MCF 10A (cell line): ENCODE data around the gene MGAT5. TPM values are rescaled to one million over a fixed set of nuclear protein-coding genes. Genes with fewer than 3 reads are reported as not detected.

Experiments
- BruUV-seq: library from RNA; stranded (reverse); fragments of 400-500 nt; replicated peaks from 2 replicates; lab custom pipeline; 2021; lab: Mats Ljungman, UMichigan
- CTCF ChIA-PET: fragments of 300-600 bp; sonication (Branson Sonifier 250); formaldehyde crosslinking; extraction: SDS; loops from one replicate; lab custom pipeline; 2021; ENCODE audit warnings: antibody characterized with exemption, inconsistent platforms; lab: Yijun Ruan, JAX
- POLR2A ChIA-PET: fragments of 300-600, 350-650 bp; sonication (Branson Sonifier 250); formaldehyde crosslinking; extraction: SDS; loops from one replicate; lab custom pipeline; 2020; ENCODE audit warnings: antibody characterized with exemption, inconsistent platforms; lab: Yijun Ruan, JAX
- DNase-seq: peaks from one replicate; pipeline ENCODE4 v3.0.0-alpha.2; 2018; ENCODE audit not compliant: unreplicated experiment
- H3K27ac Mint-ChIP-seq: one replicate; pipeline ENCODE4 v1.8.0; 2022; ENCODE audit warnings: mild to moderate bottlenecking, low read depth, mixed read lengths; ENCODE audit not compliant: unreplicated experiment
- H3K27me3 Mint-ChIP-seq: one replicate; pipeline ENCODE4 v1.8.0; 2022; ENCODE audit warnings: mixed read lengths; ENCODE audit not compliant: insufficient read depth, unreplicated experiment
- H3K36me3 Mint-ChIP-seq: one replicate; pipeline ENCODE4 v1.8.0; 2022; ENCODE audit warnings: mild to moderate bottlenecking, moderate library complexity, mixed read lengths; ENCODE audit not compliant: insufficient read depth, unreplicated experiment
- H3K4me1 Mint-ChIP-seq: one replicate; pipeline ENCODE4 v1.8.0; 2022; ENCODE audit warnings: mixed read lengths; ENCODE audit not compliant: insufficient read depth, unreplicated experiment
- H3K4me3 Mint-ChIP-seq: one replicate; pipeline ENCODE4 v1.8.0; 2022; ENCODE audit warnings: mild to moderate bottlenecking, moderate library complexity, mixed read lengths; ENCODE audit not compliant: unreplicated experiment
- H3K9me3 Mint-ChIP-seq: one replicate; pipeline ENCODE4 v1.8.0; 2022; ENCODE audit warnings: mixed read lengths; ENCODE audit not compliant: unreplicated experiment
- intact Hi-C: fragments of 100-400 bp; cut with micrococcal nuclease; formaldehyde crosslinking; loops from 2 replicates; pipeline ENCODE4 v1.14.1; 2022
- total RNA-seq: library from RNA; stranded (reverse); gene quantifications from 2 replicates; pipeline ENCODE4 v1.2.3, GENCODE V29; 2022
- TF ChIP-seq, protein P1 (sequence below): fragments of 200-600 bp; IDR thresholded peaks from one replicate; pipeline ENCODE4 v1.8.0; 2022; ENCODE audit warnings: antibody characterized with exemption, mild to moderate bottlenecking; ENCODE audit not compliant: unreplicated experiment

The MGAT5 gene
- total RNA-seq, 1 experiment from 2014 or later = 22.2 TPM

DNA sequence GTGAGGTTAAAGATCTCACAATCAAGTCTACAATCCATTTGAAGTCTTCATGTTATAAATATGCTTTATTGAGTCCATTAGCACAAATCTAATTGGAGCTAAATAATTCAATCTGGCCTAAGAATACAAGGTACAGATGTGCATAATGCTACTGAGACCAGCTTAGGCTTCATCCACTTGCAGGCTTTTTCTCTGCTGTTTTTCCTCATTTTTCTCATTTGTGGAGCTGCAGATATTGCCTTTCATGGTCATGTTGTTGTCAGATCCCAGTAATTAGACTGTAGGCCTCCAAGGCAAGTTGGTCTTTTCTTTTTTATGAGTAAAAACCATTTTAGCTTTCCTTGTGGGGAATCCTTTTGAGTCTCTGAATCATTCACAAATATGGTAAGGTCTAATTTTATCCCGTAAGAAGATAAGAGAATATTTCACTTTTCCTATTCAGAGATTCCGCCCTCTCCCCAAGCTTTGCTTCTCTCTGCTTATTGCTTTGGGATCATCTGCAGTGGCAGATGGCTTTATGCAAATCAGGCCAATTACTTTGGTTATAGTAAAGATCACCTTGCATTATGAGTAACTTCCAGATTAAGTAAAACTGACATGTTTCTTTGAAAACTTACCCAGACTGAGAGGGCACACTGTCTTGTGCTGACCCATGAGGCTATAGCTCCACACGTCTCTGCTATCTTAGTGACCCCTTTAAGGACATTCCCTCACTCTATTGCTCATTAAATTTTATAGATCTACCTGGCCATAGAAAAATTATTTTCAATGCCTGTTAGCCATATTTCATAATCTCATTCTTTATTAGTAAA, 80.9 kb downstream of the MGAT5 start:
- no TSS peak for BruUV-seq
- H3K27ac Mint-ChIP-seq = no peak overlapping the region
- TF ChIP-seq, protein P1, sequence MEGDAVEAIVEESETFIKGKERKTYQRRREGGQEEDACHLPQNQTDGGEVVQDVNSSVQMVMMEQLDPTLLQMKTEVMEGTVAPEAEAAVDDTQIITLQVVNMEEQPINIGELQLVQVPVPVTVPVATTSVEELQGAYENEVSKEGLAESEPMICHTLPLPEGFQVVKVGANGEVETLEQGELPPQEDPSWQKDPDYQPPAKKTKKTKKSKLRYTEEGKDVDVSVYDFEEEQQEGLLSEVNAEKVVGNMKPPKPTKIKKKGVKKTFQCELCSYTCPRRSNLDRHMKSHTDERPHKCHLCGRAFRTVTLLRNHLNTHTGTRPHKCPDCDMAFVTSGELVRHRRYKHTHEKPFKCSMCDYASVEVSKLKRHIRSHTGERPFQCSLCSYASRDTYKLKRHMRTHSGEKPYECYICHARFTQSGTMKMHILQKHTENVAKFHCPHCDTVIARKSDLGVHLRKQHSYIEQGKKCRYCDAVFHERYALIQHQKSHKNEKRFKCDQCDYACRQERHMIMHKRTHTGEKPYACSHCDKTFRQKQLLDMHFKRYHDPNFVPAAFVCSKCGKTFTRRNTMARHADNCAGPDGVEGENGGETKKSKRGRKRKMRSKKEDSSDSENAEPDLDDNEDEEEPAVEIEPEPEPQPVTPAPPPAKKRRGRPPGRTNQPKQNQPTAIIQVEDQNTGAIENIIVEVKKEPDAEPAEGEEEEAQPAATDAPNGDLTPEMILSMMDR = no peak
- H3K9me3 Mint-ChIP-seq = peaks cover 6% of the 10 kb centered on the region
- H3K4me3 Mint-ChIP-seq = no peak overlapping the region
- no peak for DNase-seq
- intact Hi-C loops = no loop called here
- POLR2A ChIA-PET = interaction anchor here (0.6 kb wide), 1 partner anchor 169 kb away, joined by 3 read pairs; no protein-coding TSS in a partner anchor
- H3K36me3 Mint-ChIP-seq = no peaks in the 10 kb centered on the region
- H3K27me3 Mint-ChIP-seq = no peaks in the 10 kb centered on the region
- CTCF ChIA-PET = interaction anchor here (0.6 to 1.0 kb wide), 2 partner anchors 30 to 116 kb away, joined by 3 to 4 read pairs; no protein-coding TSS in a partner anchor
- H3K4me1 Mint-ChIP-seq = no peaks in the 10 kb centered on the region

DNA sequence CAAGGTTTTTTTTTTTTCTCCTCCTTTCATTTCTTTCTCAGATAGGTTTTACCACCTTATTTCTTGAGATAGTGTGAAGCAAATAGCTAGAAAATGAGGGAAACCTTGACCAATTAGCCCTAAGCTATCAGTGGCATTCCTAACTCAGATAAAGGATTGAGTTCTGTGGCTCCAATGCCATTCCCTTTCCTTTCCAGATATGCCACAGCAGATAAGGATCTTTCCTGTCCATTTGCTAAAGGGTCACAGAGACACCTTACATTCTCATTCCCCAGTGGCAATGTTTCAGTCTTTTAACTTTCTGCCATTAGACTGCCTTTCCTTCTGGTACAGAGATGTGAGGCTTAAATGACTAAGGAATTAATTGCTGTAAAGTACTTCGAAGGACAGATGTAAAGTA, 81.7 kb downstream of the MGAT5 start:
- TF ChIP-seq, protein P1 = no peak
- POLR2A ChIA-PET = no interaction called here

DNA sequence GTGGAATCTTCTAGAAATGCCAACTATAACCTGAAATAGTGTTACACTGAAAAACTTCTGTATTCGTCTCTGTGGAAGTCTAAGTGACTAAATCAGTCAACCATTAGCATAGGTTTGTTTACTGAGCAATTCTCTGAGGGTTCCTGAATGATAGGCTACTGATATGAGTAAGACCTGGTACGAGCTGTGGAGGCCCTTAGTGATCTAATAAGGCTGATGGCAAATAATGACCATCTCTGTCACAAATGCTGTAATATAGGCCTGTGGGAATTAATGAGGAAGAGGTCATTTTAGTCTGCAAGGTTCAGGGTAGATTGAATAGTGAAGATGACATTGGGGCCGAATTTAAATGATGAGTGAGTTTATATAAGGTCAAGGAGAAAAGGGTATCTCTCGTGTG, 82.5 kb downstream of the MGAT5 start:
- no peak for DNase-seq
- ChIA-PET CTCF (interaction anchor here (0.7 to 1.4 kb wide), 6 partner anchors 8 to 125 kb away, joined by 3 to 4 read pairs (median 3); no protein-coding TSS in a partner anchor), POLR2A (interaction anchor here (0.6 kb wide), 1 partner anchor 1649 kb away, joined by 3 read pairs; the partner anchor contains the start of gene DARS1)
- TF ChIP-seq, protein P1 = no peak
- Mint-ChIP-seq H3K9me3 (peaks cover 4% of the 10 kb centered on the region), H3K4me3 (no peak overlapping the region), H3K4me1 (no peaks in the 10 kb centered on the region), H3K36me3 (no peaks in the 10 kb centered on the region), H3K27me3 (no peaks in the 10 kb centered on the region), H3K27ac (no peak overlapping the region)
- intact Hi-C loops = no loop called here
- BruUV-seq = no TSS peak

More for the DNA sequence above, 81.7 kb downstream of the MGAT5 start:
- CTCF ChIA-PET = interaction anchor here (0.6 to 1.4 kb wide), 5 partner anchors 10 to 491 kb away, joined by 3 to 4 read pairs (median 3); no protein-coding TSS in a partner anchor
- no peaks in the 10 kb centered on the region for H3K36me3 Mint-ChIP-seq
- H3K4me1 Mint-ChIP-seq = no peaks in the 10 kb centered on the region
- H3K27me3 Mint-ChIP-seq = no peaks in the 10 kb centered on the region
- DNase-seq = no peak
- H3K9me3 Mint-ChIP-seq = peaks cover 6% of the 10 kb centered on the region
- H3K27ac Mint-ChIP-seq = no peak overlapping the region
- intact Hi-C loops = no loop called here
- no TSS peak for BruUV-seq
- no peak overlapping the region for H3K4me3 Mint-ChIP-seq

DNA sequence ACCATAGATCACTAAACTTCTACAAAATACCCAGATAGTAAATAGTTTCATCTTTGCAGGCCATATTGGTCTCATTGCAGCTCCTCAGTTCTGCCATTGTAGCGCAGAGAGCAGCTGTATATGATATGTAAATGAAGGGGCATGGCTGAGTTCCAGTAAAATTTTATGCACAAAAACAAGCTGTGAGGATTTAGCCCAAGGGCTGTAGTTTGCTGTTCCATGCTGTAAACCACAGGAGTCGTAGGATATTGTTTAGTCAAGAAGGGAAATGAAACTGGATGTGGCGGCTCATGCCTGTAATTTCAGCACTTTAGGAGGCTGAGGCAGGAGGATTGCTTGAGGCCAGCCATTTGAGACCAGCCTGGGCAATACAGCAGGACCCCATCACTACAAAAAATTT, 83.0 kb downstream of the MGAT5 start:
- intact Hi-C loops = no loop called here
- Mint-ChIP-seq H3K27me3 (no peaks in the 10 kb centered on the region), H3K36me3 (no peaks in the 10 kb centered on the region), H3K4me1 (no peaks in the 10 kb centered on the region), H3K9me3 (no peaks in the 10 kb centered on the region), H3K27ac (no peak overlapping the region), H3K4me3 (no peak overlapping the region)
- BruUV-seq = no TSS peak
- DNase-seq = no peak
- POLR2A ChIA-PET = interaction anchor here (0.6 to 1.3 kb wide), 3 partner anchors 9 to 1649 kb away, joined by 3 to 5 read pairs (median 4); partner anchors contain the start of gene DARS1
- CTCF ChIA-PET = interaction anchor here (0.7 to 1.4 kb wide), 7 partner anchors 8 to 124 kb away, joined by 3 to 4 read pairs (median 3); no protein-coding TSS in a partner anchor
- TF ChIP-seq, protein P1 = no peak
